Smooth muscle cell (in vitro differentiated cells): ENCODE measurements around the gene LSM2. TPM values are rescaled to one million over a fixed set of nuclear protein-coding genes. Genes with fewer than 3 reads are reported as not detected.
A peak's percentile ranks its signal among the peaks of the same experiment; 100 is the strongest.
"Not testable (repeated sequence)": the region's sequence is repeated elsewhere in the genome, so short reads cannot be mapped to it uniquely, and the experiment has no call there.

Experiments used
- DNase-seq: peaks from one replicate; lab custom pipeline; 2025; ENCODE audit not compliant: unreplicated experiment; lab: John Stamatoyannopoulos, UW
- H2AFZ ChIP-seq: fragments of 200-600 bp; sonication (generic); 2 replicates; pipeline ENCODE4 v1.6.0; 2016; ENCODE audit warnings: antibody characterized with exemption, low read depth, mild to moderate bottlenecking
- H3F3A ChIP-seq: fragments of 200-600 bp; sonication (generic); 2 replicates; pipeline ENCODE4 v1.6.0; 2017; ENCODE audit warnings: antibody characterized with exemption, low read depth
- H3K27ac ChIP-seq: fragments of 200-600 bp; sonication (generic); 2 replicates; pipeline ENCODE4 v1.5.1; 2016; ENCODE audit warnings: low read depth, mild to moderate bottlenecking
- H3K27me3 ChIP-seq: fragments of 200-600 bp; sonication (generic); 2 replicates; pipeline ENCODE4 v1.6.1; 2016; ENCODE audit warnings: low read depth, mild to moderate bottlenecking
- H3K36me3 ChIP-seq: fragments of 200-600 bp; sonication (generic); 2 replicates; pipeline ENCODE4 v1.5.1; 2016; ENCODE audit warnings: low read depth
- H3K4me1 ChIP-seq: fragments of 200-600 bp; sonication (generic); 2 replicates; pipeline ENCODE4 v1.5.1; 2016; ENCODE audit warnings: low read depth
- H3K4me2 ChIP-seq: fragments of 200-600 bp; sonication (generic); 2 replicates; pipeline ENCODE4 v1.6.0; 2016; ENCODE audit warnings: mild to moderate bottlenecking
- H3K4me3 ChIP-seq: fragments of 200-600 bp; sonication (generic); 2 replicates; pipeline ENCODE4 v1.5.1; 2016; ENCODE audit warnings: mild to moderate bottlenecking
- H3K79me2 ChIP-seq: fragments of 200-600 bp; sonication (generic); 2 replicates; pipeline ENCODE4 v1.6.0; 2016; ENCODE audit warnings: low read depth, mild to moderate bottlenecking
- H3K9ac ChIP-seq: fragments of 200-600 bp; sonication (generic); 2 replicates; pipeline ENCODE4 v1.6.0; 2016; ENCODE audit warnings: low read depth
- H3K9me3 ChIP-seq: fragments of 200-600 bp; sonication (generic); replicated peaks from 2 replicates; pipeline ENCODE4 v1.5.1; 2016; ENCODE audit warnings: low read depth
- H4K20me1 ChIP-seq: fragments of 200-600 bp; sonication (generic); 2 replicates; pipeline ENCODE4 v1.6.0; 2016; ENCODE audit warnings: low read depth
- WGBS: methylation state at CpG from one replicate; pipeline ENCODE4 v1.1.7; 2016; ENCODE audit warnings: low lambda C conversion rate; 5-methylcytosine and 5-hydroxymethylcytosine counted together
- polyA plus RNA-seq: library from polyadenylated mRNA; unstranded; fragments of >200 nt; fragmentation: Nextera tagmentation; extraction: Ambion mirVana; gene quantifications from 2 replicates; pipeline ENCODE4 v1.2.1, GENCODE V29; 2016
- total RNA-seq: library from RNA; depleted of rRNA; stranded (reverse); fragments of >200 nt; gene quantifications from 2 replicates; pipeline ENCODE4 v1.2.3, GENCODE V29; 2014
- TF ChIP-seq, protein P1 (sequence below): fragments of 200-600 bp; sonication (generic); IDR thresholded peaks from 2 replicates; pipeline ENCODE4 v1.5.1; 2017; ENCODE audit warnings: borderline replicate concordance, mild to moderate bottlenecking, antibody characterized with exemption; ENCODE audit not compliant: insufficient read depth, poor library complexity, severe bottlenecking

LSM2 gene
- total and polyA plus RNA-seq, 2 experiments from 2014 or later, result 81.6 to 91.2 TPM

DNA sequence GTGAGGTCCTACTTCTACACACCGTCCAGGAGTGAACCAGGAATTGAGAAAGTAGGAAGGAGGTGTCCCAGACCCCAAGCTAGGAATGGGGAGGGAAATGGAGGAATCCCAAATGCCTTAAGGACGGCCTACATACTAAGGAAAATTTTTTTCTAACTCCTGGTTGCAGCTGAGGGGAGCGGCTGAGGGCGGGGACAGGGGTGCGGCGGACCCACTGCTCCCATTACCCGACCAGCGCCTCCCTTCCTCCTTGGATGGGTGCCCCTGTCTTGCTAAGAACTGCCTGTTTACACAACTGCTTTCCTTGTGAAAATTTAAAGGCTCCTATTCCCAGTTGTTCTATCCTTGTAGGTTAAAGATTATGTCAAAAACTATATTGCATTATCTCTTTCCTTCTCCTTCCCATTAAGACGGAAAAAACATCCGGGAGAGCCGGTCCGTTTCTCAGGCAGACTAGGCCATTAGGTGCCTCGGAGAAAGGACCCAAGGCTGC, 20.1 kb upstream of the LSM2 start:
- 6% methylated on average over 13 of the region's 13 CpGs for WGBS
- Histone ChIP-seq H3K36me3 (no peaks in the 10 kb centered on the region), H3K9ac (peak overlapping the region; percentile 8), H3K4me3 (peak overlapping the region; percentile 62), H4K20me1 (peaks cover 5% of the 10 kb centered on the region), H3K27ac (peak overlapping the region; percentile 57), H3K27me3 (no peaks in the 10 kb centered on the region), H3K9me3 (no peaks in the 10 kb centered on the region), H3K4me2 (peak overlapping the region; percentile 78), H2AFZ (peak overlapping the region; percentile 51), H3F3A (peaks cover 12% of the 10 kb centered on the region), H3K4me1 (peaks cover 9% of the 10 kb centered on the region), H3K79me2 (peaks cover 20% of the 10 kb centered on the region)
- DNase-seq, result peak; percentile 33
- TF ChIP-seq, protein P1, sequence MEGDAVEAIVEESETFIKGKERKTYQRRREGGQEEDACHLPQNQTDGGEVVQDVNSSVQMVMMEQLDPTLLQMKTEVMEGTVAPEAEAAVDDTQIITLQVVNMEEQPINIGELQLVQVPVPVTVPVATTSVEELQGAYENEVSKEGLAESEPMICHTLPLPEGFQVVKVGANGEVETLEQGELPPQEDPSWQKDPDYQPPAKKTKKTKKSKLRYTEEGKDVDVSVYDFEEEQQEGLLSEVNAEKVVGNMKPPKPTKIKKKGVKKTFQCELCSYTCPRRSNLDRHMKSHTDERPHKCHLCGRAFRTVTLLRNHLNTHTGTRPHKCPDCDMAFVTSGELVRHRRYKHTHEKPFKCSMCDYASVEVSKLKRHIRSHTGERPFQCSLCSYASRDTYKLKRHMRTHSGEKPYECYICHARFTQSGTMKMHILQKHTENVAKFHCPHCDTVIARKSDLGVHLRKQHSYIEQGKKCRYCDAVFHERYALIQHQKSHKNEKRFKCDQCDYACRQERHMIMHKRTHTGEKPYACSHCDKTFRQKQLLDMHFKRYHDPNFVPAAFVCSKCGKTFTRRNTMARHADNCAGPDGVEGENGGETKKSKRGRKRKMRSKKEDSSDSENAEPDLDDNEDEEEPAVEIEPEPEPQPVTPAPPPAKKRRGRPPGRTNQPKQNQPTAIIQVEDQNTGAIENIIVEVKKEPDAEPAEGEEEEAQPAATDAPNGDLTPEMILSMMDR, result no peak

DNA sequence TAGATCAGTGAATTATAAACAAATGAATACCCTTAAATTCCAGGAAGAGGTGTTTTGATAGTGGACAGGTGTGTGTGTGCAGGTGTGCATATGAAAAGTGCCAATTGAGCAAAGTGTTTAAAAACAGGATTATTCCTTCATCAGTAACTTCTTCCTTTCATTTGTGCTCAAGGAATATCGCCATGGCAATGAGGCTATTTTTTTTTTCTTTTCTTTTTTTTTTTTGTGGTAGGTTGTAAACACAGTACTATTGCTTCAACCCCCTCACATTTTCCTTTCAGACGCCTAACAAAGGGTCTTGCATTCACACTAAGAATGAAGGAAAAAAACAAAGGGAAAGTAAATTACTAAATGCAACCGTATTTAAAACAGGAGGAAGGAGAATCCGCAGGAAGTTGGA, 18.8 kb upstream of the LSM2 start:
- H3K79me2 ChIP-seq, result peaks cover 7% of the 10 kb centered on the region
- no peaks in the 10 kb centered on the region for H3K27me3 ChIP-seq
- H3K9ac ChIP-seq, result peak overlapping the region; percentile 46
- H3K4me2 ChIP-seq, result no peak overlapping the region
- 56% methylated on average over 4 of the region's 4 CpGs for WGBS
- H3F3A ChIP-seq, result peaks cover 12% of the 10 kb centered on the region
- H3K9me3 ChIP-seq, result no peaks in the 10 kb centered on the region
- H4K20me1 ChIP-seq, result peaks cover 5% of the 10 kb centered on the region
- H2AFZ ChIP-seq, result no peak overlapping the region
- DNase-seq, result no peak
- no peak overlapping the region for H3K4me3 ChIP-seq
- no peaks in the 10 kb centered on the region for H3K36me3 ChIP-seq
- TF ChIP-seq, protein P1, result no peak
- peaks cover 14% of the 10 kb centered on the region for H3K4me1 ChIP-seq
- peak overlapping the region; percentile 57 for H3K27ac ChIP-seq

DNA sequence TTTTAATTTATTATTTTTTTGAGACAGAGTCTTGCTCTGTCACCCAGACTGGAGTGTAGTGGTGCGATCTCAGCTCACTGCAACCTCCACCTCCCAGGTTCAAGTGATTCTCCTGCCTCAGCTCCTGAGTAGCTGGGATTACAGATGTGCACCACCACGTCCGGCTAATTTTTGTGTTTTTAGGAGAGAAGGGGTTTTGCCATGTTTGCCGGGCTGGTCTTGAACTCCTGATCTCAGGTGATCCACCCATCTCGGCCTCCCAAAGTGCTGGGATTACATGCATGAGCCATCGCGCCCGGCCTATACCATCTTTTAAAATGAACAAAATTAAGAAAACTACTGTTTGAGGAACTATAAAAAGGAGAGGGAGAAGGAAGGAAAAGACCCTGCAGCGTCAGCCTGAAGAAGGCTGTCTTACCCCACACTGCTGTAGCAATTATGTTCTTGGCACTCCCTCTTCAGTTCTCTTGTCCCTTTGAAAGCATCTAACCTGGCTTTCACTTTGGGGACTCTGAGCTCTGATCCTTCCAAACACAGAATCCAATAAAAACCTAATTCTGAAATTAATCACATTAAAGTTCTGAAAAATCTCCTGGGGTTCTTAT, 16.9 kb upstream of the LSM2 start:
- not testable (repeated sequence) for H3K9me3 ChIP-seq, H3K79me2 ChIP-seq, H3K4me3 ChIP-seq, H4K20me1 ChIP-seq, H2AFZ ChIP-seq, DNase-seq, H3K36me3 ChIP-seq, H3K9ac ChIP-seq, H3K27me3 ChIP-seq
- 97% methylated on average over 9 of the region's 9 CpGs for WGBS
- Histone ChIP-seq H3K4me2 (peak overlapping the region; percentile 86), H3K27ac (peak overlapping the region; percentile 83), H3K4me1 (peaks cover 14% of the 10 kb centered on the region), H3F3A (peaks cover 18% of the 10 kb centered on the region)

DNA sequence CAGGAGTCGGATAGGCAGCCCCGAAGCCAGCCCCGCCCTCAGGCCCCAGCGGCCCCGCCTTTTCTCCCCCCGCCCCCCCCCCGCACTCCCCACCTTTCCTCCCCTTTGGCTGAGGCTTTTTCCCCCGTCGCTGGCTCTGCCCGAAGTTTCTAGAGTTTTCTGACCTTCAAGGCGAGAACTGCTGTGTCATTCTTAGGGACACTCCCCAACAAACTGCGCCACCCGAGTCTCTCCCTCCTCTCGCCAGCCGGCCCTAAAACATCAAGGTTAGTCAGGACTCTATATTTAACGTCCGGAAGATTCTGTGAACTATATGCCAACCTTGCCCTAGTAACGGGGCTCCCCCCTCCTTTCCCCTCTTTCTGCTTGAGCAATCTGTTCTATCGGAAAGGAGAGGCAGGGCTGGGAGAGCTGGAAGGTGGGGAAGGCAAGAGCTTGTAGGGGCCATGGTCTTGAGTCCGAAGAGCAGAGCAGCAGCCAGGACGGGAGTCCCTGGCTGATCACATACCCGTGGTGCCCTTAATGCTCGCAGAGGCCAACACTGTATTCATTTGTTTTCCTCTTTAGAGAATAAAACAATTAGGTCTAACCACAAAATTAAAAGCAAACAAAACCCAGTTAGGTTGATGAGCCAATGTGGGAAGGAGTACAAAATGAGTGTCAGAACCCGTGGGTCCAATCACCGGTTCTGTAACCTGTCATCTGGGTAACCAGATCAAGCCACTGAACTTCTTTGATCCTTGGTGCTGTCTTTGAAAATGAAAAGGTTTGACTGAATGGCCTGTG, 15.5 kb upstream of the LSM2 start:
- H4K20me1 ChIP-seq, result peaks cover 4% of the 10 kb centered on the region
- peaks cover 14% of the 10 kb centered on the region for H3K79me2 ChIP-seq
- H3K9ac ChIP-seq, result peak overlapping the region; percentile 82
- DNase-seq, result peak; percentile 38
- no peaks in the 10 kb centered on the region for H3K36me3 ChIP-seq
- TF ChIP-seq, protein P1, result no peak
- peak overlapping the region; percentile 83 for H3K27ac ChIP-seq
- WGBS, result 6% methylated on average over 17 of the region's 25 CpGs
- H3F3A ChIP-seq, result peaks cover 21% of the 10 kb centered on the region
- H3K4me2 ChIP-seq, result peak overlapping the region; percentile 86
- H3K4me3 ChIP-seq, result peak overlapping the region; percentile 64
- H3K4me1 ChIP-seq, result peaks cover 22% of the 10 kb centered on the region
- no peaks in the 10 kb centered on the region for H3K9me3 ChIP-seq
- H2AFZ ChIP-seq, result no peak overlapping the region
- H3K27me3 ChIP-seq, result no peaks in the 10 kb centered on the region
